NB4 (cell line): ENCODE data around the gene MFSD2B.

Source experiments
- DNase-seq: peaks from one replicate; pipeline ENCODE4 v3.0.0; 2010; ENCODE audit warnings: low read depth
- H3K4me3 ChIP-seq: one replicate; pipeline ENCODE4 v1.5.1; 2011; ENCODE audit warnings: mild to moderate bottlenecking, low read depth, low read length, moderate library complexity
- CTCF ChIP-seq: IDR thresholded peaks from one replicate; pipeline ENCODE4 v1.5.1; 2012; ENCODE audit warnings: low read depth, low read length
- MAX ChIP-seq: IDR thresholded peaks from 2 replicates; pipeline ENCODE4 v1.6.1; 2011; ENCODE audit warnings: low read depth, low read length
- MYC ChIP-seq: IDR thresholded peaks from 2 replicates; pipeline ENCODE4 v1.6.1; 2011; ENCODE audit warnings: low read depth, low read length
- POLR2A ChIP-seq: IDR thresholded peaks from 2 replicates; pipeline ENCODE4 v1.6.1; 2011; ENCODE audit warnings: mild to moderate bottlenecking; ENCODE audit not compliant: insufficient read length; ENCODE audit errors: extremely low read depth

The MFSD2B gene

GRCh38 chr2:24018241-24018640 lies 8.4 kb downstream of the MFSD2B start:
- DNase-seq, result no peak
- no peak overlapping the region for H3K4me3 ChIP-seq
- TF ChIP-seq MAX (no peak), POLR2A (no peak), MYC (no peak), CTCF (no peak)

GRCh38 chr2:24019729-24020128 lies 9.8 kb downstream of the MFSD2B start:
- H3K4me3 ChIP-seq, result no peak overlapping the region
- no peak for DNase-seq
- TF ChIP-seq POLR2A, result no peak
- TF ChIP-seq MAX, result no peak
- no peak for TF ChIP-seq MYC
- TF ChIP-seq CTCF, result no peak

GRCh38 chr2:24020244-24020643 lies 10.4 kb downstream of the MFSD2B start:
- H3K4me3 ChIP-seq, result no peak overlapping the region
- DNase-seq, result no peak
- TF ChIP-seq MAX (no peak), POLR2A (no peak), MYC (no peak), CTCF (no peak)

GRCh38 chr2:24021122-24021998 lies 11.5 kb downstream of the MFSD2B start:
- TF ChIP-seq MAX, result no peak
- TF ChIP-seq CTCF, result peak; percentile 69
- DNase-seq, result peak; percentile 60
- no peak overlapping the region for H3K4me3 ChIP-seq

GRCh38 chr2:24022324-24022974 lies 12.6 kb downstream of the MFSD2B start:
- DNase-seq, result no peak
- TF ChIP-seq CTCF (no peak), POLR2A (no peak), MAX (no peak), MYC (no peak)
- no peak overlapping the region for H3K4me3 ChIP-seq
